PC-9 (cell line): ENCODE data around the gene MYO19.

Experiments
- CTCF ChIP-seq: fragments of 200-600 bp; sonication (generic); conservative IDR thresholded peaks from 2 replicates; pipeline ENCODE4 v1.6.1; 2017; ENCODE audit warnings: mixed run types, antibody characterized with exemption, mild to moderate bottlenecking, moderate library complexity
- EZH2 ChIP-seq: fragments of 200-600 bp; sonication (generic); IDR thresholded peaks from 2 replicates; pipeline ENCODE4 v1.8.0; 2017; ENCODE audit warnings: antibody characterized with exemption, low read depth

- TF ChIP-seq CTCF (no peak), EZH2 (no peak)
Observed at GRCh38 chr17:36546418-36547093, 11.9 kb upstream of the MYO19 start.
